HCT116 (cell line): ENCODE data around the gene ZNF600. TPM values are rescaled to one million over a fixed set of nuclear protein-coding genes. Genes with fewer than 3 reads are reported as not detected.

Source experiments
- ATAC-seq: fragments of 200-7000 bp; cut with Tn5 transposase; 2 replicates; pipeline ENCODE4 v1.9.1; 2020; ENCODE audit warnings: mild to moderate bottlenecking, moderate library complexity
- BruUV-seq: library from RNA; stranded (reverse); fragments of 400-500 nt; replicated peaks from 2 replicates; lab custom pipeline; 2021; lab: Mats Ljungman, UMichigan
- CTCF ChIA-PET: fragments of 300-600 bp; sonication (Branson Sonifier 250); formaldehyde crosslinking; loops from one replicate; lab custom pipeline; 2021; ENCODE audit warnings: antibody characterized with exemption; lab: Charles Lee
- POLR2A ChIA-PET: fragments of 300-600, 350-600 bp; sonication (Branson Sonifier 250); formaldehyde crosslinking; loops from one replicate; lab custom pipeline; 2021; ENCODE audit warnings: antibody characterized with exemption; lab: Charles Lee
- RAD21 ChIA-PET, 2 experiments: fragments of 300-600 bp; sonication (Branson Sonifier 250); formaldehyde crosslinking; loops; one replicate each; lab custom pipeline; 2023; ENCODE audit warnings: low total read pairs in 2 of 2; ENCODE audit not compliant: uncharacterized antibody in 2 of 2, unreplicated experiment in 2 of 2, low non-redundant PET in 1 of 2; lab: Charles Lee
- DNase-seq: peaks from one replicate; pipeline ENCODE4 v3.0.0-alpha.2; 2010; ENCODE audit warnings: low read depth, low spot score
- H2AFZ ChIP-seq: fragments of 200-600 bp; shearing (Covaris generic), sonication (generic); 2 replicates; pipeline ENCODE4 v1.6.1; 2017; ENCODE audit warnings: low read depth, mixed run types, mixed read lengths, antibody characterized with exemption, low read length; ENCODE audit not compliant: poor library complexity, severe bottlenecking
- H3K27ac ChIP-seq: 2 replicates; pipeline ENCODE4 v1.5.1; 2012; ENCODE audit warnings: low read depth, low read length
- H3K27me3 ChIP-seq: fragments of 200-600 bp; sonication (generic); 2 replicates; pipeline ENCODE4 v1.6.1; 2016; ENCODE audit warnings: mixed run types, low read length, mixed read lengths; ENCODE audit not compliant: insufficient read depth
- H3K36me3 ChIP-seq, 2 experiments: fragments of 200-500 bp in 1 of 2; fragments of 200-600 bp in 1 of 2; sonication (Bioruptor generic) in 1 of 2; sonication (generic) in 1 of 2; 2 replicates each; pipeline versions ENCODE4 v1.5.1 to v1.6.1; 2014 to 2016; ENCODE audit warnings: low read length in 2 of 2, inconsistent platforms in 1 of 2, mixed read lengths in 1 of 2, mixed run types in 1 of 2; ENCODE audit not compliant: insufficient read depth in 2 of 2, control insufficient read depth in 1 of 2
- H3K4me1 ChIP-seq, 2 experiments: fragments of 200-600 bp in 1 of 2; sonication (generic) in 1 of 2; 2 replicates each; pipeline versions ENCODE4 v1.5.1 to v1.6.1; 2012 to 2017; ENCODE audit warnings: low read length in 2 of 2, inconsistent platforms in 1 of 2, mild to moderate bottlenecking in 1 of 2, mixed read lengths in 1 of 2, mixed run types in 1 of 2, moderate library complexity in 1 of 2; ENCODE audit not compliant: insufficient read depth in 2 of 2, control insufficient read depth in 1 of 2
- H3K4me2 ChIP-seq: fragments of 200-600 bp; sonication (generic); 2 replicates; pipeline ENCODE4 v1.6.1; 2017; ENCODE audit warnings: mixed run types, low read length, mixed read lengths
- H3K4me3 ChIP-seq, 2 experiments: fragments of 200-600 bp in 1 of 2; sonication (generic) in 1 of 2; replicated peaks in 1 of 2; 2 replicates each; pipeline ENCODE4 v1.5.1; 2011 to 2016; ENCODE audit warnings: low read length in 2 of 2, control low read depth in 1 of 2, low read depth in 1 of 2, mild to moderate bottlenecking in 1 of 2, mixed read lengths in 1 of 2, mixed run types in 1 of 2
- H3K79me2 ChIP-seq: fragments of 200-600 bp; sonication (generic); 2 replicates; pipeline ENCODE4 v1.6.1; 2017; ENCODE audit warnings: mild to moderate bottlenecking, mixed run types, low read length, moderate library complexity, mixed read lengths; ENCODE audit not compliant: insufficient read depth
- H3K9ac ChIP-seq: fragments of 200-600 bp; sonication (generic); 2 replicates; pipeline ENCODE4 v1.6.1; 2016; ENCODE audit warnings: low read length, mixed read lengths
- H3K9me2 ChIP-seq: fragments of 200-600 bp; sonication (generic), shearing (Covaris generic); 2 replicates; pipeline ENCODE4 v1.6.1; 2017; ENCODE audit warnings: mixed run types, mild to moderate bottlenecking, moderate library complexity; ENCODE audit not compliant: insufficient read depth
- H3K9me3 ChIP-seq, 2 experiments: fragments of 200-500 bp in 1 of 2; fragments of 200-600 bp in 1 of 2; sonication (Bioruptor generic) in 1 of 2; sonication (generic) in 1 of 2; 2 replicates each; pipeline ENCODE4 v1.6.1; 2014 to 2017; ENCODE audit warnings: low read length in 2 of 2, mixed read lengths in 2 of 2, inconsistent platforms in 1 of 2, low read depth in 1 of 2, mild to moderate bottlenecking in 1 of 2, mixed run types in 1 of 2, moderate library complexity in 1 of 2; ENCODE audit not compliant: control insufficient read depth in 1 of 2, insufficient read depth in 1 of 2
- H4K20me1 ChIP-seq: fragments of 200-600 bp; sonication (generic), shearing (Covaris generic); 2 replicates; pipeline ENCODE4 v1.6.1; 2017; ENCODE audit warnings: mixed run types, mild to moderate bottlenecking, moderate library complexity; ENCODE audit not compliant: insufficient read depth
- CBX3 ChIP-seq: IDR thresholded peaks from 2 replicates; pipeline ENCODE4 v1.6.1; 2012; ENCODE audit warnings: low read depth
- CTCF ChIP-seq, 3 experiments: fragments of 200-600 bp in 1 of 3; sonication (generic) in 1 of 3; IDR thresholded peaks in 2 of 3; conservative IDR thresholded peaks in 1 of 3; 2 replicates each; pipeline ENCODE4 v1.5.1; 2012 to 2017; ENCODE audit warnings: low read depth in 2 of 3, low read length in 2 of 3, antibody characterized with exemption in 1 of 3, borderline replicate concordance in 1 of 3, control low read depth in 1 of 3, mild to moderate bottlenecking in 1 of 3, mixed read lengths in 1 of 3, mixed run types in 1 of 3, moderate library complexity in 1 of 3; ENCODE audit not compliant: insufficient read depth in 1 of 3
- EZH2 ChIP-seq: fragments of 200-600 bp; sonication (generic); IDR thresholded peaks from 2 replicates; pipeline ENCODE4 v1.6.1; 2017; ENCODE audit warnings: antibody characterized with exemption, mixed run types
- EZH2phosphoT487 ChIP-seq: fragments of 200-600 bp; IDR thresholded peaks from 2 replicates; pipeline ENCODE4 v1.6.1; 2018; ENCODE audit warnings: antibody characterized with exemption, borderline replicate concordance
- FOSL1 ChIP-seq: IDR thresholded peaks from 2 replicates; pipeline ENCODE4 v1.6.1; 2012; ENCODE audit warnings: low read depth
- MAX ChIP-seq: IDR thresholded peaks from 2 replicates; pipeline ENCODE4 v1.6.1; 2012
- POLR2A ChIP-seq: IDR thresholded peaks from 2 replicates; pipeline ENCODE4 v1.7.0; 2011; ENCODE audit warnings: borderline replicate concordance; ENCODE audit not compliant: insufficient read depth, insufficient read length; ENCODE audit errors: extremely low read depth
- POLR2AphosphoS5 ChIP-seq: IDR thresholded peaks from 2 replicates; pipeline ENCODE4 v1.6.1; 2011; ENCODE audit warnings: mild to moderate bottlenecking, low read depth, low read length, moderate library complexity
- RAD21 ChIP-seq: IDR thresholded peaks from 2 replicates; pipeline ENCODE4 v1.6.1; 2012; ENCODE audit warnings: low read depth, mild to moderate bottlenecking
- REST ChIP-seq: IDR thresholded peaks from 2 replicates; pipeline ENCODE4 v1.6.1; 2012; ENCODE audit warnings: low read depth
- SIN3A ChIP-seq: IDR thresholded peaks from 2 replicates; pipeline ENCODE4 v1.6.1; 2012; ENCODE audit warnings: low read depth
- SP1 ChIP-seq: IDR thresholded peaks from 2 replicates; pipeline ENCODE4 v1.6.1; 2012; ENCODE audit warnings: low read depth
- SRF ChIP-seq: IDR thresholded peaks from 2 replicates; pipeline ENCODE4 v1.6.1; 2012; ENCODE audit warnings: low read depth
- TCF7L2 ChIP-seq: IDR thresholded peaks from 2 replicates; pipeline ENCODE4 v1.7.0; 2011; ENCODE audit warnings: borderline replicate concordance, inconsistent platforms; ENCODE audit not compliant: insufficient read depth, insufficient read length; ENCODE audit errors: extremely low read depth
- YY1 ChIP-seq: IDR thresholded peaks from 2 replicates; pipeline ENCODE4 v1.6.1; 2011; ENCODE audit warnings: low read length, low read depth, moderate library complexity, mild to moderate bottlenecking; ENCODE audit not compliant: insufficient replicate concordance; ENCODE audit errors: extremely low read depth
- ZFX ChIP-seq: fragments of 450-650 bp; IDR thresholded peaks from 2 replicates; pipeline ENCODE4 v1.6.1; 2017
- intact Hi-C: fragments of 100-400 bp; cut with micrococcal nuclease; formaldehyde crosslinking; loops from 2 replicates; pipeline ENCODE4 v1.10.0; 2022
- total RNA-seq: library from RNA; stranded (reverse); gene quantifications from one replicate; pipeline ENCODE4 v1.2.1, GENCODE V29; 2021; ENCODE audit not compliant: unreplicated experiment
- TF ChIP-seq, protein P1 (sequence below): IDR thresholded peaks from 2 replicates; pipeline ENCODE4 v1.6.1; 2012

Gene ZNF600
- total RNA-seq, 1 experiment from 2014 or later: 12.7 TPM

DNA sequence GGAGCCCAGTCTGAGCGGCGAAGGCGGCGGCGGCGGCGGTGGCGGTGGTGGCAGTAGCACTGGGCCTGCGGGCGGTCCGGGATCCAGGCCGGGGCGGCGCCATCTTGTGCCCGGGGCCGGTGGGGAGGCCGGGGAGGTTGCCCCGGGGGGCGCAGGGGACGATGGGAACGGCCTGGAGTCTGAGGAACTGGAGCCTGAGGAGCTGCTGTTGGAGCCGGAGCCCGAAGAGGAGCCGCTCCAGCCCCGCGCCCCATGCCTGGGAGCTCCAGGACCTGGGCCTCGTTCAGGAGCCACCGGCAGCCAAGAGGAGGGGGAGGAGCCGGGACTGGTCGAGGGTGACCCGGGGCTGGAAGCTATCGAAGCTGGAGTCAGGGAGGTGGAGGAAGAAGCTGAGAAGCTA, 23.2 kb upstream of the ZNF600 start:
- POLR2A ChIA-PET: no interaction called here

More for the DNA sequence above, 23.2 kb upstream of the ZNF600 start:
- ChIA-PET RAD21 (no interaction called here), CTCF (no interaction called here)
- Histone ChIP-seq H3K79me2 (no peaks in the 10 kb centered on the region), H3K27ac (no peak overlapping the region), H3K36me3 (peaks cover 0 to 23% of the 10 kb centered on the region in 2 experiments), H2AFZ (no peak overlapping the region), H3K4me3 (no peak overlapping the region), H3K9ac (no peak overlapping the region), H3K9me2 (no peaks in the 10 kb centered on the region), H4K20me1 (no peaks in the 10 kb centered on the region), H3K4me1 (no peaks in the 10 kb centered on the region), H3K9me3 (peaks cover 0 to 5% of the 10 kb centered on the region in 2 experiments; a peak in 1 of 4 replicates), H3K27me3 (no peaks in the 10 kb centered on the region), H3K4me2 (no peak overlapping the region)
- DNase-seq (no peak), ATAC-seq (no peak)
- intact Hi-C loops: no loop called here
- TF ChIP-seq YY1 (no peak), SRF (no peak), POLR2AphosphoS5 (no peak), EZH2phosphoT487 (no peak), FOSL1 (no peak), RAD21 (no peak), SP1 (no peak), TCF7L2 (no peak), CBX3 (no peak), REST (no peak), POLR2A (no peak), CTCF (IDR thresholded peaks at IDR 0.05 in 2 of 3, conservative IDR thresholded peaks at IDR 0.05 in 1 of 3; ENCODE audit: borderline replicate concordance in 1 of 3, insufficient read depth in 1 of 3, low read depth in 2 of 3, low read length in 2 of 3) (no peak), MAX (no peak), SIN3A (no peak), ZFX (no peak), EZH2 (no peak)
- TF ChIP-seq, protein P1, sequence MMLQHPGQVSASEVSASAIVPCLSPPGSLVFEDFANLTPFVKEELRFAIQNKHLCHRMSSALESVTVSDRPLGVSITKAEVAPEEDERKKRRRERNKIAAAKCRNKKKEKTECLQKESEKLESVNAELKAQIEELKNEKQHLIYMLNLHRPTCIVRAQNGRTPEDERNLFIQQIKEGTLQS: no peak
- no TSS peak for BruUV-seq
